NCI-H774 (cell line): Measurements from ENCODE around the gene CC2D1B.

Source experiments
- DNase-seq: peaks from one replicate; lab custom pipeline; 2025; lab: John Stamatoyannopoulos, UW

The CC2D1B gene

DNA sequence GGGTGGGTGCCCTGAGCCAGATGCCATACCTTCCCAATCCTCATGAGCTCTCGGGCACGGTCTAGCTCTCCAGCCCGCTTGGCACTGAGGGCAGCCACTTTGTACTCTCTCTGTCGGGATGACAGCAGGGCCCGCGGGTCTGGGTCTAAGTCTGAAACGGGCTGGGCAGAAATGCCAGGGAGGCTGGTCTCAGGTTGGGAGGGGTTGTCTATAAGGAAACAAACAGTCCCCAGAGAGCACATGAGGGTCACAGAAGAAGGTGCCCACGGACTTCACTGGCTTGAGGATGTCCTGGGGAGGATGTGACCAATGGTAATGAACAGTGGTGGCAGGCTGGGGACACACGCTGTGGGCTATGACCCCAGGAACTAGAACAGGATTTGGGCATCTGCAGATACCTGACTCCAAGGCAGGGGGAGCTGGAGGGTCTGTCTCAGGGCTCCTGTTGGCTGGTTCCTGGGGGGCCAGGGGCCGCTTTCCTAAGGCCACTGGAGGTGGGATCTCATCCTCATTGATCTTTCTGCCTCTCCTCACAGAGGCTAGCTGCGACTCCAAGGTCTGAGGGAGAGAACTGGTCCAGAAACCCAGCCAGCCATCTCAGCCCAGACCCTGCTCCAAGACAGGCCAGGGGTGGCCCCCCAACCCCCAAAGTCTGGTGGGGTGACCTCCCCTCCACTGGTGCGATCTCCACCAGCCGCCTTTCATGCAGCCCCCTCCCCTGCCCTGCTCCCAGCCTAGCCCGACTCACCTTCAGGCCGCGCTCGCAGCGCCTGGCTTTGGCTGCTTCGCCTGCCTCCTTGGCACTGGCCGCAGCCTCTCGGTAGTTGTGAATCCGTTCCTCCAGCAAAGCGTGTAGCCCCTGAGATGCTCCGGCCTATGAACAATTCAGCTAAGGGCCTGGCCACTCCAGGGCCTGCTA is 6.1 kb downstream of the CC2D1B start:
- DNase-seq = no peak

DNA sequence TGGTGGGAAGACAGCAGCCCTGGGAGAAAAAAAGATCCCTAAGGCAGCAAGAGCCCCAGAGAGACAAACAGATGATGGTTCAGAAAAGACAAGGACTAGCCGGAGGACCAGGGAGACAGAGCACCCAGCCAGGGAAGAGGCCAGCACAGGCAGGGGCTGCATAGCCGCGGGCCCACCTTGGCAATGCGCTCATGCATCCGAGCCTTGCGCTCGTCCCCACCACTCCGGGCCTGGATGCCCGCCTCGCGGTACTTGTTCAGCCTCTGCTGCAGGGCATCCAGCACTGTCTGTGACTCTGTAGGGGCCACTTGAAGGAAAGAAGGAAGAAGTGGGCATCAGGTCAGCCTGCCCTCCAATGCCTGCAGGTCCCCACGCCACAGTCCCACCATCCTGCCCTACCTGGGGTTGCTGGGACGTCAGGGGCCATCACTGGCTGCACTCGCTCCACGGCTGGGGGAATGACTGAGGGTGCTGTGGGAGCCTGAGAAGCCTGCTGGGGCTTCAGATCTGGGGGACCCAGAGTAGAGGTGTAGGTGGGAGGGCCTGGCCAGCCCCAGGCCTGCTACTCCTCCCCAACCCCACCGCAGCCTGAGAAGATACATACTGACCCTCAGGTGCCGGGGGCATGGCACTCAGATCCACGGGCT is 7.0 kb downstream of the CC2D1B start:
- no peak for DNase-seq

- DNase-seq = no peak
Observed at GRCh38 chr1:52357397-52357796, 8.6 kb downstream of the CC2D1B start.

- no peak for DNase-seq
Observed at GRCh38 chr1:52356818-52357355, 9.1 kb downstream of the CC2D1B start.

- no peak for DNase-seq
Observed at GRCh38 chr1:52355847-52356505, 10.0 kb downstream of the CC2D1B start.

GRCh38 chr1:52355436-52355835 is 10.6 kb downstream of the CC2D1B start:
- no peak for DNase-seq

GRCh38 chr1:52352690-52353089 is 13.3 kb downstream of the CC2D1B start:
- DNase-seq = no peak

DNA sequence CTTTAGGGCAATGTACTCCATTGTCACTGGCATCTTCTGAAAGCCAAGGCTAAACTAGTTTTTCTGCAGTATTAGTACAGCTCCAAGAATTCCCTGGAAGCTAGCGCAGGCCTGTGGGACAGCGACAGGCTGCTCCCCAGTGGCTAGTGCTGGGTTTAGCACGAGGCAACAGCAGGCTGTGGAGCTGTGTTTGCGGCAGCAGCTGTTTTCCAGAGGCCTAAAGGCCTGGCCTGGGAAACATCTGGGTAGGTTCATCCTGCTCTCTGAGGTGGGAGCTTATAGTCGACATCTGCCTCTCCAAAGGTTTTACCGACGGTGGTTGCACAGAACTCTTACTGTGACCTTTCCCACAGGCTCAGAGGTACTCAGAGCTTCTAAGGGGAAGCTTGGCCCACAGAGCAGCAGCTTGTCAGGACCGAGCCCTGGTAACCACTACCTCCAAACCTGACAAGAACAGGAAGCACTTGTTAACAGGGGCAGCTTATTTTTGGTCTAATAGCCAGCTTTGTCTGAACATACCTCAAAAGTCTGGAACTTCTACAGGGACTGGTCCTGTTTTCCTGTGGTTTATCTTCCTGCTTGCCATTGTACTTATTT is 17.2 kb downstream of the CC2D1B start:
- DNase-seq = peak; percentile 3

DNA sequence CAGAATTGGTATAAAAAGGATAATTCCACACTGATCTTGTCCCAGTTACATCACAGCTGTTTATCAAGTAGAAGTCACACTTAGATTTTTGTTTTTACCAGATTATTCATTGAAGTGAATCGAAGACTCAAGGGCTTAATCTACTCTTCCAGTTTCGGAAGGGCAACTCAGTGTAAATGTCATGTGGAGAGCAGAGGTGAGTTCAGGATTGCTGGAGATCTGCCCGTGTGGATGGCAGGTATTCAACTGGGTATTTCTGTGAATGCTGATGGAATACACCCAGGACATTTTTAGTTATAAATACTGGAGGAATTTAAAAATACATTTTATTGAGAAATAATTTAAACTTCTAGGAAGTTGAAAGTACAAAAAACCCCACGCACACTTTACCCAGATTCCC is 19.4 kb downstream of the CC2D1B start:
- DNase-seq = no peak

DNA sequence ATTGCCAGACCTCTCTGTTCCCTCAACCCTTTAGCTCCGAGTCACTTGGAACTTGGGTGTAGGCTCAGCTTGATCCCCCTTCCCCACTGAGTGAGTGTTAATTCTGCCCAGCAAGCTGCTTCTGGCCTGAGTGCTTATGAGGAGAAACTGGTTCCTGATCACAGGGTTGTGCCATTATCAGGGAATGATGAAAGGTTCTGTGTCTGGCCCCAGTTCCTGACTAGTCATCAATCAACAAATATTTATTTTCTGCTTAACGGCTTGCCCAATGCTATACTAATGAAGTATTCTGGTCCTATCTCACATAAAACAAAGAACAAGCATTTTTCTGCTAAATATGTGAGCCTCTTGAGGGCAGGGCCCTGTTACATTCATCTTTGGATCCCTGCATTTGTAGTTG is 20.8 kb downstream of the CC2D1B start:
- DNase-seq = no peak

DNA sequence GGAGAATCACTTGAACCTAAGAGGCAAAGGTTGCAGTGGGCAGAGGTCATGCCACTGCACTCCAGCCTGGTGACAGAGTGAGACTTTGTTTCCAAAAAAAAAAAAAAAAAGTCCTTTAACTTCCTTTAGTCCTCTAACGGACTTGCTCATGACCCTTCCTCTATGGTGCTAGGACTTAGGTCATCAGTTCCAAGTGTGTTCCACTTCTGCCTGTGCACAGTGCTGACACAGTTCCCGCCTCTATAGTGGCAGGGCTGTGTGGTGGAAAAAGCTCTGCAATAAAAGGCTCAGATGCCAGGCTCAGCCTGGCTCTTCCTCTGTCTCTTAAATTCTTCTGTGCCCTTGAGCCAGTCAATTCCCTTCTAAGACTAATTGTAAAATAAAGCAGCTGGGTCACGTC is 22.0 kb downstream of the CC2D1B start:
- no peak for DNase-seq

- no peak for DNase-seq
Observed at GRCh38 chr1:52341655-52342260, 24.2 kb downstream of the CC2D1B start.

DNA sequence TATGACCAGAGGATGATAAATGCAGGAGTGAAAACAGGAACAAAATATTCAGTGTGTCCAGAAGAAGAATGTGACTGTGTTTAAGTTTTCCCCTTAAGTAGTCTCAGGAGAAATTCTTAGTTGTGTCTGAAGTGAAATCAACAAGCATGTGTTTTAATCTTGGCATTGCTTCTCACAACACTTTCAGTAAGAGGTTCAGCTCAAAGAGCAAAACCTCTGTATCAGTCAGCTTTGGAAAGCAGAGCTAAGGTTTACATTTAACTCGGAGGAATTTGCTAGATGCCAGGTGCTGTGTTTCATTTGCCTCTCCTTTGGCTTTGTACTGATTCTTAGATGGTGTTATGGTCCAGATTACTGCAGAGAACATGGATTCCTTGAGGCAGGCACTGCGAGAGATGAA is 28.6 kb downstream of the CC2D1B start:
- no peak for DNase-seq

- DNase-seq = peak; percentile 7
Observed at GRCh38 chr1:52334906-52335528, 31.0 kb downstream of the CC2D1B start.

DNA sequence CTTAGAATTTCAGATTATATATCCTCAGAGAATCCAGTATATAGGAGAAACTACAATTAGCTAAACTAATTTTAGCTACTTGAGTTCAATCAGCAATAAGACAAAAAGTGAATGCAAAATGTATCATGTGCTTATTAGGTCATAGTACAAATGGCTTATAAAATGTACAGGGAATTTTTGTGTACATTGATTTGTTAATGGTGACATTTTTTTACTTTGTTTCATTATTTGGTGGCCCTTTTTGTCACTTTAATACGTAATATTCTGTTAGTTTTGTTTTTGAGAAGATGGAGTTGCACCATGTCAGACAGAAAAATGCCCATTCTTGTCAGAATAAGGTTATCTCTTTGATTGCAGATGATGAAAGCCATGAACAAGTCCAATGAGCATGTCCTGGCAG is 33.6 kb downstream of the CC2D1B start:
- no peak for DNase-seq

DNA sequence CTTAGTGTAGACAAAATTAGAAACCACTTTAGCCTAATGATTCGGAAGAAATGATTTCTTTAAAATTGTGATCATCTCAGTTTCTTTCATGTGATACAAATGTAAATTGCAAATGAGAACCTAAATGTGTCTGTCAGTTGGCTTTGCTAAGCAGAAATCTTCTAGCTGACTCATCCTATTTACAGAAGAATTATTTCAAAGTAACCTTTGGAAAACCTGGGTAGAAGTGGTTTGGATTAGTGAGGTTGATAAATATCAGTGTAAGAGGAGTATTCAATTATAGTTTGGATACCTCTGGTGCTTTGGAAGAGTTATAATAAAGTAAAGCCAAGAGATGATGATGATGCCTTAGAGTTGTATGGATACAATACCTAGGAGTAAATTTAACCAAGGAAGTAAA is 37.4 kb downstream of the CC2D1B start:
- DNase-seq = no peak

GRCh38 chr1:52325786-52326185 is 40.2 kb downstream of the CC2D1B start:
- no peak for DNase-seq

GRCh38 chr1:52323731-52324130 is 42.3 kb downstream of the CC2D1B start:
- DNase-seq = no peak

DNA sequence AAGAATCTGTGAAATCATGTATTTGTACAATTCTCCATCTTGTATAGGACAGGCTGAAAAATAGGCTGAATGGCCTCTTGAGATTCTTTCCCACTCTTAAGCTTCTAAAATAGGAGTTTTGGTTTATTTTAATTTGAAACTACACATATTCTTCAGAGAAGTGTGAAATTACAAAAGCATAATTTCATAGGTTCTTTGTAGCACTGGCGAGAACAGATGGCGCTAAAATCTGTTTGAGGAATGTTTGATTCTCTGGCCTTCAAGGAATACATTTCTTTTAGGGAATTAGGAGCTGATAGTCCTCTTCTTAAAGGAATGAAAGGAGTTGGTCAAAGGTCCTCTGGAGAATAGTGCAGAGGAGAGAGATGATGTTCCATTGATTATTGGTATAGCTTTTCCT is 44.9 kb downstream of the CC2D1B start:
- no peak for DNase-seq

- DNase-seq = peak; percentile 79
Observed at GRCh38 chr1:52306227-52307006, 59.6 kb downstream of the CC2D1B start.
